ENCODE data around the gene NTN5.
"Not testable (repeated sequence)": the region's sequence is repeated elsewhere in the genome, so short reads cannot be mapped to it uniquely, and the experiment has no call there.

NTN5 gene, protein sequence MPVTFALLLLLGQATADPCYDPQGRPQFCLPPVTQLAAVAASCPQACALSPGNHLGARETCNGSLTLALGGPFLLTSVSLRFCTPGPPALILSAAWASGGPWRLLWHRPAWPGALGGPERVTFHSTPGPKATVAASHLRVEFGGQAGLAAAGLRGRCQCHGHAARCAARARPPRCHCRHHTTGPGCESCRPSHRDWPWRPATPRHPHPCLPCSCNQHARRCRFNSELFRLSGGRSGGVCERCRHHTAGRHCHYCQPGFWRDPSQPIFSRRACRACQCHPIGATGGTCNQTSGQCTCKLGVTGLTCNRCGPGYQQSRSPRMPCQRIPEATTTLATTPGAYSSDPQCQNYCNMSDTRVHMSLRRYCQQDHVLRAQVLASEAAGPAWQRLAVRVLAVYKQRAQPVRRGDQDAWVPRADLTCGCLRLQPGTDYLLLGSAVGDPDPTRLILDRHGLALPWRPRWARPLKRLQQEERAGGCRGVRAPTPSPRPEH

GRCh38 chr19:48672994-48673393 is at the start of gene NTN5:
NTN5 (minus strand) TSS chr19:48673017; CDS start chr19:48670986, 2,031 bp downstream.
- no peak for DNase-seq

DNA sequence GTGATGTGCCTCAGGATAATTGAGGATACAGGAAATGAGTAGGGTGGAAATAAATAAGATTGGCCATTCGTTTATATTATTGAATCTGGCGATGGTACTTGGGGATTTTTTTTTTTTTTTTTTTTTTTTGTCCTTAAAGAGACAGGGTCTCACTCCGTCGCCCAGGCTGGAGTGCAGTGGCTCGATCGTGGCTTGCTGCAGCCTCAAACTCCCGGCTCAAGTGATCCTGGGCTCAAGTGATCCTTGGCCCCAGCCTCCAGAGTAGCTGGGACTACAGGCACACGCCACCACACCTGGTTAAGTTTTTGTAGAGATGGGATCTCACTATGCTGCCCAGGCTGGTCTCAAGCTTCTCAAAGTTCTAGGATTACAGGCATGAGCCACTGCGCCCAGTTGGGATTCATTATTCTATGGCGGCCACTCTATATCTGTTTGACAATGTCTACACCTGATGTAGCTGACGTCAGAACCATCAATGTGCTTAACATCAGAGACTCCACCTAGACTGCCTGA is 49.4 kb upstream of the NTN5 start:
- DNase-seq: no peak

DNA sequence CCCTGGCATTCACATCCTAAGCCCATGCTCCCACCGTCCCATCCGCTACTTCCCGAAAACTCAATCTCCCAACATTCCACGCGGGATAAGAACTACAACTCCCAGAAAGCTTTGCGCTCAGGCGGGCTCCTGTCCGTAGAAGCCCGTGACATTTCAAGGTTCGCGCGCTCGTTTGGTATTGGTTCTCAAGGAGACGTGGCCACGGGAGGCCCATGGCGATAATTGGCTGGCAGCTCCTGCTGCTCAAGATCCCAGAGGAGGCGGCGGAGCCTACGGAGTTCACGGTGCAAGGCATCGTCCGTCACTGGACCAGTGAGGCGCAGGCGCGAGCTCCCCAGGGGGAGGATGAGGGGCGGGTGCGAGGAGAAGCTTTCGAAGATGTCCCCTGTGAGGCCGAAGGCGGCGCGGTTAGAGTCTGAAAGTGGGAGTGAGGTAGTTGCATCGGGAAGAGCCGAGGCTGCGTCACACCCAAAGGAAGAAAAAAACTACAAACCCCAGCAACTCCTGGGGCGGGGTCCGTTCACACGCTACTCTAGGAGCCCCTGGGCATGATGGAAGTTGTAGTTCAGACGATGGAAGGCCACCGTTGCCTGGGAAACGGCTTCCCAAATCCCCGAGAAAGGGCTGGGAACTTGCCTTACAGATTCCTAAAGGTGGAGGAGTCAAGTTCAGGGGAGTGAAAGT is 47.9 kb upstream of the NTN5 start:
- peak; percentile 97 for DNase-seq

DNA sequence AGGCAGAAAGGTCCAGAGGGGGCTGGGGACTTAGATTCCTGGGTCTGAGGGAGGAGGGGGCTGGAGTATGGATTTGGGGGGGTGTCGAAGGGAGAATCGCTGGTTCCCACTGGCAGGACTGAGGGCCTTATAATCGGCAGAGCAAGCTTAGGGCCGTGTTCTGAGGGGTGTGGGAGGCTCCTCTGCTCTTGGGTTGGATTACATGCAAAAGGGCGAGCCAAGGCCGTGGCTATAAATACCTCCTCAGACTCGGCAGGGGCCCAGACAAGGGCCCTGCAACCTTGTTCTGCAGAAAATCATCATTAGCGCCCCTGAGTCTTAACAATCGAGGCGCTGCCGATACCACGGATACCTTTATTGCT is 47.4 kb upstream of the NTN5 start:
- DNase-seq: no peak

GRCh38 chr19:48719263-48720171 is 46.7 kb upstream of the NTN5 start, which contains the start of gene MAMSTR:
MAMSTR (minus strand) TSS chr19:48719725; CDS start chr19:48719031, 694 bp downstream.
- no peak for DNase-seq

DNA sequence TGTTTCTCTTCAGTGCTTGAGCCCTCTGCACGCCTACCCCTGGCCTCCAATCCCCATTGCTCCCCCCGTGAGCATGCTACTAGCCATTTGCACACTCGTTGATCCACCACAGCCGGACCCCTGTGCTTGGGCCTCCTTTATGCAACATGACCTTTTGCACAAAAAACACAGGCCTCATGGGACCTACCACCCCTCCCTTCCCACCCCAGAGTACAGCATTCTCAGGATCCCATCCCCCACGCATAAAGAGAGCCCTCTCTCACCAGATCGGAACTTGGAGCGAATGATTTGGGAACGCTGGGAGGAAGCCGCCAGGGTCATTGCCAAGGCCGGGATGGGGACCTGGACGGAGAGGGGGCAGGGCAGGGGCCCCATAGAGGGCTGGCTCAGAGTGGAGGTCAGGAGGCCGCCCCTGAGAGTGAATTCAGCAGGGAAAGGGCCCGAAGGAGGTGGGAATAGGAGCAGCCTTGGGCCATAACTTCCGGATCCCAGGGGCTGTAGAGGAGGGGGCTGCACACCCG is 46.0 kb upstream of the NTN5 start:
- no peak for DNase-seq

GRCh38 chr19:48718106-48718505 is 45.3 kb upstream of the NTN5 start:
- not testable (repeated sequence) for DNase-seq

GRCh38 chr19:48716562-48717291 is 43.9 kb upstream of the NTN5 start:
- DNase-seq: no peak

- no peak for DNase-seq
Measured at GRCh38 chr19:48715681-48716171, 42.9 kb upstream of the NTN5 start.

- no peak for DNase-seq
Measured at GRCh38 chr19:48714759-48715675, 42.2 kb upstream of the NTN5 start.

- DNase-seq: peak; percentile 99
Measured at GRCh38 chr19:48713864-48714755, 41.3 kb upstream of the NTN5 start.

- peak; percentile 5 for DNase-seq
Measured at GRCh38 chr19:48713041-48713863, 40.4 kb upstream of the NTN5 start.

DNA sequence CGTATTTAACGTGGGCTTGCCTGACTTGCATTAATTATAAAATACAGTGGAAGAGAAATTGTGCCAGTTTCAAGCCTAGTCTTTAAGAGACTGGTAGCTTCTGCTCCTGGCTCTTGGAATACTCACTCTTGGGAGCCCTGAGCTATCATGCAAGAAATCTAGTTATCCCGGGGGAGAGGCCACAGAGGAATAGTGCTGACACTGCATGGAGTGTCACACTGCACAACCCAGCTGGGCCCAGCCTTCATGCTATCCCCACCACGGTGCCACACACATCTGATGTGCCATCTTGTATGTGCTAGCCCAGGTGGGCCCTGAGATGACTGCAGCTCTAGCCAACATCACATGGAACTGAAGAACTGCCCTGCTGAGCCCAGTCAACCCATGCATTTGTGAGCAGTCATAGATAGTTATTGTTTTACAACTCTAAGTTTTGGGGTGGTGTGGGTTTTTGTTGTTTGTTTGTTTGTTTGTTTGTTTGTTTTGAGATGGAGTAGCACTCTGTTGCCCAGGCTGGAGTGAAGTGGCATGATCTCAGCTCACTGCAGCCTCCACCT is 38.4 kb upstream of the NTN5 start:
- no peak for DNase-seq

GRCh38 chr19:48708471-48708870 is 35.7 kb upstream of the NTN5 start:
- no peak for DNase-seq

GRCh38 chr19:48705431-48705830 is 32.6 kb upstream of the NTN5 start:
- no peak for DNase-seq

- DNase-seq: no peak
Measured at GRCh38 chr19:48703316-48703715, 30.5 kb upstream of the NTN5 start.

DNA sequence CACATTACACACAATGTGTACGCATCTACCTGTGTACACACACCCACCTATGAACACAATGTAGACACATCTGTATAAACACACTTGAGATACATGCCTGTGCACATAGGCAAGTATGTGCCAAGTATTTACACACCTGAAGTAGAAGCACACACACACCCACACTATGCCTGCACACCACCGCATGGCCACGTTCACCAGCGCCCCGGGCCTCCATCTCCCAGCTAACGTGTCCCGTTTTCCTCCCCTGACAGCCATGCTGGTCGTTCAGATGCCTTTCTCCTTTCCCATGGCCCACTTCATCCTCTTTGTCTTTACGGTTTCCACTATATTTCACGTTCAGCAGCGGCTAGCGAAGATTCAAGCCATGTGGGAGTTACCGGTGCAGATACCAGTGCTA is 29.9 kb upstream of the NTN5 start:
- DNase-seq: no peak

DNA sequence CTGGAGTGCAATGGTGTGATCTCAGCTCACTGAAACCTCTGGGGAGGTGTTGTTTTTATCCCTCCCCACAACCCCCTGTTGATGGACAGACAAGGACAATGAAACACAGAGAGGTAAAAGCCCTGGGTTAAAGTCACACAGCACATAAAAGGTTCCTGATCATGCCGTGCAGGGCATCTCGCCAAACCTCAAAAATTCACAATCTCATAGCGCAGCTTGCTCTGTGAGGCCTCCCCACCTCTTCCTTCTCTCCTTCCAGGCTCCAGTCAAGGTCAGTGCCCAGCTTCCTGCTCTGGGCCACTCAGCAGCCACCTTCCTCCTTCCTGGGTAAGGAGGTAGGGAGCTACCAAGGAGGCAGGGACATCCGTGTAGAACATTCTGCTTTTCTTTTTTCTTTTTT is 25.2 kb upstream of the NTN5 start:
- DNase-seq: no peak

Measured in inflammatory macrophage treated with lipopolysaccharide for 4 hours (primary cell).